Measurements from ENCODE around the gene TTC36. TPM values are rescaled to one million over a fixed set of nuclear protein-coding genes. Genes with fewer than 3 reads are reported as not detected.

TTC36 gene
- total RNA-seq, 1 experiment from 2014 or later, result not detected

DNA sequence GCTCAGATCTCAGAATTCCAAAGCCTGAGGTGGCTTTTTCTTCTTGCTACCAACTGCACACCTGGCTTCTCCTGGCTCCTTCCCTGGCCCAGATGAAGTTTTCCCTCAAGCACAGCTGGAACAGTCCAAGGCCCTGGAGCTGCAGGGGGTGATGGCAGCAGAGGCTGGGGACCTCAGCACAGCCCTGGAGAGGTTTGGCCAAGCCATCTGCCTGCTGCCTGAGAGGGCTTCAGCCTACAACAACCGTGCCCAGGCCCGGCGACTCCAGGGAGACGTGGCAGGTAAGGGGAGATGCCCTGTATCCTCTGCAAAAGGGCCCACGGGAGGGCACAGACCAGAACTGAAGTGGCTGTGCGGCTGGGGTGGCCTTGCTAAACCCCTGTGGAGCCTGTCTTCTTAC is 1.2 kb downstream of the TTC36 start:
- H3K9ac ChIP-seq (ENCODE audit: low read length), result no peak overlapping the region
- H3K9me2 ChIP-seq (replicated peaks; ENCODE audit: insufficient read depth, low read length), result no peaks in the 10 kb centered on the region
- H3K36me3 ChIP-seq (ENCODE audit: insufficient read depth, low read length), result no peaks in the 10 kb centered on the region; the same call in 1 of the 2 replicates
- H3K27me3 ChIP-seq (ENCODE audit: low read length), result no peaks in the 10 kb centered on the region
- no peaks in the 10 kb centered on the region for H4K20me1 ChIP-seq (ENCODE audit: insufficient read depth, low read depth, low read length)
- peaks cover 21% of the 10 kb centered on the region for H3K4me1 ChIP-seq (ENCODE audit: low read length)
- DNase-seq, result no peak
- H3K4me3 ChIP-seq (ENCODE audit: low read length), result no peak overlapping the region
- H3K4me2 ChIP-seq (ENCODE audit: low read depth, low read length, poor library complexity, severe bottlenecking), result no peak overlapping the region
- no peak overlapping the region for H3K27ac ChIP-seq (ENCODE audit: low read length)
- no peak overlapping the region for H2AFZ ChIP-seq (ENCODE audit: low read length)
- H3K79me2 ChIP-seq (ENCODE audit: low read length), result 0 out of 2 replicates have a peak, but pooled peaks cover 2% of the 10 kb centered on the region
- no peaks in the 10 kb centered on the region for H3K9me3 ChIP-seq (ENCODE audit: low read length)

DNA sequence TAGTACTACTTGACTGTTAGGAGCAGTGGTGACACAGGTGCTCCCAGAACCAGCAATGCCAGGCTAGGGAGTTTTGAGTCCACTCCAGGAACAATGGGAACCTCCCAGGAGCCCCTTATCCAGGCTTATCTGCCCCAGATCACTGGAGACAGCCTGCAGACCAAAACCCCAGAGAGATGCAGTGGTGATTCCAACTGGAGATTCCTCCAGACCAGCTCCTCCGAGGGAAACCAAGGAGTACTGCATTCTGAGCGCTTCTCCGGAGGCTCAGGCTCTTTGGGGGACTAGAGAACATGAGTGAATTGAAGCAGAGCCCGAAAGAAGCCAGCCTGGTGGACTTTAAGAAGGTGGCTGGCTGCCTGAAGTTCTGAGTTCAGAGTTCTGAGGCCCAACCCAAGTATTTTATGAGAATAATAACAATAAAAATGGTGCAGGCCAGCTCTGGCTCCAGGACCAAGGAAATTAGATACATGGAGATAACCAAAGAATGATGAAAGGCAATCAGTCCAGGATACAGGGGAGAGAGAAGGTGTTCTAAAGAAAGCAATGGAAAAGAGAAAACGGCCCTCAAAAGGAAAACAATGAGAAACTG is 2.4 kb downstream of the TTC36 start:
- peak overlapping the region; percentile 69 for H3K9ac ChIP-seq (ENCODE audit: low read length)

DNA sequence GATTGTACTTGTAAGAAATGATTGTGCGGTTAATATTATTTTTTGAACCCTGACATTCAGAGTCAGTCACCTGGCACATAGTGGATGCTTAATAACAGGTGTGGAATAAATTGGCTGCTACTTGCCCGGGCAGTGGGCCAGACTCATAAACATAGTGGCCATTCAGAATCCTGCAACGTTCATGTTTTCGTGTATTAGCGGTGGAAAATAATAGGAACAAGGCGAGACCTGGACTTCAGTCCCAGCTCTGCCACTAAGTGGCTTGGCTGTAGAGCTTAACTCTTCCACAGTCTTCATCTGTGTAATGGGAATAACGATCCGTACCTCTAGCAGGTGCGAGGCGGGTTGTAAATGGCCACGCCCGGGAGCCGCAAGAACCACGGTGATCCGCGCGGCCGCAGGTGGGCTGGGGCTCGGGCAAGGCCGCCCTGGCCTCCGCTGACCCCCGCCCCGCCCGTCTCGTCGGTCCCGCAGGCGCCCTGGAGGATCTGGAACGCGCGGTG is 3.0 kb downstream of the TTC36 start:
- Histone ChIP-seq H3K4me2 (ENCODE audit: low read depth, low read length, poor library complexity, severe bottlenecking) (peak overlapping the region; percentile 69), H3K4me1 (ENCODE audit: low read length) (peaks cover 21% of the 10 kb centered on the region), H3K79me2 (ENCODE audit: low read length) (0 out of 2 replicates have a peak, but pooled peaks cover 2% of the 10 kb centered on the region), H4K20me1 (ENCODE audit: insufficient read depth, low read depth, low read length) (no peaks in the 10 kb centered on the region), H3K27me3 (ENCODE audit: low read length) (no peaks in the 10 kb centered on the region), H2AFZ (ENCODE audit: low read length) (no peak overlapping the region), H3K9ac (ENCODE audit: low read length) (peak overlapping the region; percentile 69), H3K4me3 (ENCODE audit: low read length) (peak overlapping the region; percentile 73), H3K9me2 (replicated peaks; ENCODE audit: insufficient read depth, low read length) (no peaks in the 10 kb centered on the region), H3K9me3 (ENCODE audit: low read length) (no peaks in the 10 kb centered on the region), H3K36me3 (ENCODE audit: insufficient read depth, low read length) (no peaks in the 10 kb centered on the region), H3K27ac (ENCODE audit: low read length) (peak overlapping the region; percentile 8; the same call in 1 of the 2 replicates)
- no peak for DNase-seq

More for the DNA sequence above, 2.4 kb downstream of the TTC36 start:
- Histone ChIP-seq H4K20me1 (ENCODE audit: insufficient read depth, low read depth, low read length) (no peaks in the 10 kb centered on the region), H3K79me2 (ENCODE audit: low read length) (0 out of 2 replicates have a peak, but pooled peaks cover 2% of the 10 kb centered on the region), H3K4me1 (ENCODE audit: low read length) (peaks cover 21% of the 10 kb centered on the region), H3K27me3 (ENCODE audit: low read length) (no peaks in the 10 kb centered on the region), H3K36me3 (ENCODE audit: insufficient read depth, low read length) (no peaks in the 10 kb centered on the region; the same call in 1 of the 2 replicates), H2AFZ (ENCODE audit: low read length) (no peak overlapping the region), H3K9me2 (replicated peaks; ENCODE audit: insufficient read depth, low read length) (no peaks in the 10 kb centered on the region), H3K4me2 (ENCODE audit: low read depth, low read length, poor library complexity, severe bottlenecking) (peak overlapping the region; percentile 69), H3K4me3 (ENCODE audit: low read length) (peak overlapping the region; percentile 73; the same call in 1 of the 2 replicates), H3K9me3 (ENCODE audit: low read length) (no peaks in the 10 kb centered on the region), H3K27ac (ENCODE audit: low read length) (peak overlapping the region; percentile 8; the same call in 1 of the 2 replicates)
- no peak for DNase-seq

DNA sequence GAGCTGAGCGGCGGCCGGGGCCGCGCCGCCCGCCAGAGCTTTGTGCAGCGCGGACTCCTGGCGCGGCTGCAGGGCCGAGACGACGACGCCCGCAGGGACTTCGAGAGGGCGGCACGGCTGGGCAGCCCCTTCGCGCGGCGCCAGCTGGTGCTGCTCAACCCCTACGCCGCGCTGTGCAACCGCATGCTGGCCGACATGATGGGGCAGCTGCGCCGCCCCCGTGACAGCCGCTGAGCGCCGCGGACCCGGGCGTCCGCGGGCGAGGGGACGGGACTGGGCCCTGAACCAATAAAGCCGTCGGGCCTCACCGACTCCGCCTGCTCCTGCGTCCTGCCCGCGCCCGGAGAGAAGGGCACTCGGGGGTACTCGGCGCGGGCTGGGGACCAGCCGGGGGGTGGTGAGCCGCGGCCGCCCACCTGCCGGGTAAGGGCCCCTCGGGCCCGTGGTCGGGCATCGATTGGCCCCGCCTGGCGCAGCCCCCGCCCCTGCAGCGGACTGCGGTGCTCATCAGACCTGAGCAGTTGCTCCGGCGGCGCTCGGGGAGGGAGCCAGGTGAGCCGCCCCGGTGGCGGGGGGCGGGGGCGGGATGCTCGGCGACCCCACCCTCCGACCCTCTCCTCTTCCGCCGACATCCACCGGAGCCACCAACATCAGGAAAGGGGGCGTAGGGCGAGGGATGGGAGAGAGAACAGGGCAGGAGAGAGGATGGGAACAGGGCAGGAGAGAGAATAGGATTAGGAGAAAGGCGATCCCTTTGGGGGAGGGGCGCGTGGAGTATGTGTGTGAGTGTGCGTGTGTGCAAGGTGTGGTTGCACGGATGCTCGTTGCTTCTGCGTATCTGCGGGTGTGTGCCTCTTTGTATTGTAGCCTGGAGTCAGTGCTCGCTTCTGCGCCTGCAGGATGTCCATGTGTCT is 3.7 kb downstream of the TTC36 start, which contains the start of gene TMEM25:
Gene TMEM25 (plus strand): TSS at position 510 of the 914 bp plus-strand sequence. CDS start 610 bp downstream, outside the sequence.
- H3K9me2 ChIP-seq (replicated peaks; ENCODE audit: insufficient read depth, low read length), result no peaks in the 10 kb centered on the region
- peak within 1 kb of the TSS; percentile 73 for H3K4me3 ChIP-seq (ENCODE audit: low read length)
- no peaks in the 10 kb centered on the region for H3K27me3 ChIP-seq (ENCODE audit: low read length)
- DNase-seq, result peak; percentile 76
- H3K9ac ChIP-seq (ENCODE audit: low read length), result peak within 1 kb of the TSS; percentile 69
- H3K4me1 ChIP-seq (ENCODE audit: low read length), result peaks cover 21% of the 10 kb centered on the region
- H3K27ac ChIP-seq (ENCODE audit: low read length), result peak within 1 kb of the TSS; percentile 8; the same call in 1 of the 2 replicates
- no peaks in the 10 kb centered on the region for H3K36me3 ChIP-seq (ENCODE audit: insufficient read depth, low read length)
- H3K9me3 ChIP-seq (ENCODE audit: low read length), result no peaks in the 10 kb centered on the region
- peak within 1 kb of the TSS; percentile 36; the same call in 1 of the 2 replicates for H2AFZ ChIP-seq (ENCODE audit: low read length)
- peak within 1 kb of the TSS; percentile 69 for H3K4me2 ChIP-seq (ENCODE audit: low read depth, low read length, poor library complexity, severe bottlenecking)
- no peaks in the 10 kb centered on the region for H4K20me1 ChIP-seq (ENCODE audit: insufficient read depth, low read depth, low read length)
- H3K79me2 ChIP-seq (ENCODE audit: low read length), result 0 out of 2 replicates have a peak, but pooled peaks cover 2% of the 10 kb centered on the region

DNA sequence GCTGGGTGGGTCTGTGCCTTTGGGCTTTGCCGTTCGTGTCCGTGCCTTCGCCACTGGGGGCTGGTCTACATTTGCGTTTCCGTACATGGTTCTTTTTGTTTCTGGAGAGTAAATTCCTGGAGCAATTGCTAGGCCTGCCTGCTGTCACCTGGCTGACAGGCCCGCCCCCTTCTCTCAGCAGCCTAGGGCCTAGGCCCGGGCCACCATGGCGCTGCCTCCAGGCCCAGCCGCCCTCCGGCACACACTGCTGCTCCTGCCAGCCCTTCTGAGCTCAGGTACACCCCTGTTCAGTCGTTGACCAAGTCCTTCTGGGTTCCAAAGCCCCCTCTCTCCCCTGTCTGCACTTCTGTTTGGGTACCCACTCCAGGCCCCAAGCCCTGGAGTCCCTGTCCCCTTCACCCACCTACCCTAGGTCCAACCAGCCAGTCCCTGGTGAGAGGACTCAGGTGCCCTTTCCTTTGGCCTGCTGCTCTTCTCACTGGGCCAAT is 4.4 kb downstream of the TTC36 start:
- no peaks in the 10 kb centered on the region for H3K9me3 ChIP-seq (ENCODE audit: low read length)
- H3K4me3 ChIP-seq (ENCODE audit: low read length), result peak overlapping the region; percentile 73
- H3K4me2 ChIP-seq (ENCODE audit: low read depth, low read length, poor library complexity, severe bottlenecking), result peak overlapping the region; percentile 69
- 0 out of 2 replicates have a peak, but pooled peaks cover 2% of the 10 kb centered on the region for H3K79me2 ChIP-seq (ENCODE audit: low read length)
- H3K27ac ChIP-seq (ENCODE audit: low read length), result no peak overlapping the region
- H2AFZ ChIP-seq (ENCODE audit: low read length), result no peak overlapping the region
- no peaks in the 10 kb centered on the region for H3K36me3 ChIP-seq (ENCODE audit: insufficient read depth, low read length)
- H4K20me1 ChIP-seq (ENCODE audit: insufficient read depth, low read depth, low read length), result no peaks in the 10 kb centered on the region
- no peaks in the 10 kb centered on the region for H3K27me3 ChIP-seq (ENCODE audit: low read length)
- peaks cover 21% of the 10 kb centered on the region for H3K4me1 ChIP-seq (ENCODE audit: low read length)
- DNase-seq, result no peak
- H3K9me2 ChIP-seq (replicated peaks; ENCODE audit: insufficient read depth, low read length), result no peaks in the 10 kb centered on the region
- peak overlapping the region; percentile 69 for H3K9ac ChIP-seq (ENCODE audit: low read length)

DNA sequence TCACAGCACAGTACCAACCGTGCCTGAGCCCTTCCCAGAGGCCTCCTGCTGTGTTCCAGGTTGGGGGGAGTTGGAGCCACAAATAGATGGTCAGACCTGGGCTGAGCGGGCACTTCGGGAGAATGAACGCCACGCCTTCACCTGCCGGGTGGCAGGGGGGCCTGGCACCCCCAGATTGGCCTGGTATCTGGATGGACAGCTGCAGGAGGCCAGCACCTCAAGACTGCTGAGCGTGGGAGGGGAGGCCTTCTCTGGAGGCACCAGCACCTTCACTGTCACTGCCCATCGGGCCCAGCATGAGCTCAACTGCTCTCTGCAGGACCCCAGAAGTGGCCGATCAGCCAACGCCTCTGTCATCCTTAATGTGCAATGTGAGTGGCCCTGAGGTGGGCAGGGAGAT is 4.8 kb downstream of the TTC36 start:
- H3K27me3 ChIP-seq (ENCODE audit: low read length), result no peaks in the 10 kb centered on the region
- peaks cover 21% of the 10 kb centered on the region for H3K4me1 ChIP-seq (ENCODE audit: low read length)
- H3K9me2 ChIP-seq (replicated peaks; ENCODE audit: insufficient read depth, low read length), result no peaks in the 10 kb centered on the region
- H3K36me3 ChIP-seq (ENCODE audit: insufficient read depth, low read length), result no peaks in the 10 kb centered on the region
- H3K4me3 ChIP-seq (ENCODE audit: low read length), result no peak overlapping the region; the same call in 1 of the 2 replicates
- DNase-seq, result no peak
- no peak overlapping the region for H2AFZ ChIP-seq (ENCODE audit: low read length)
- H3K9me3 ChIP-seq (ENCODE audit: low read length), result no peaks in the 10 kb centered on the region
- H3K79me2 ChIP-seq (ENCODE audit: low read length), result 0 out of 2 replicates have a peak, but pooled peaks cover 2% of the 10 kb centered on the region
- peak overlapping the region; percentile 69 for H3K9ac ChIP-seq (ENCODE audit: low read length)
- no peaks in the 10 kb centered on the region for H4K20me1 ChIP-seq (ENCODE audit: insufficient read depth, low read depth, low read length)
- H3K27ac ChIP-seq (ENCODE audit: low read length), result no peak overlapping the region
- H3K4me2 ChIP-seq (ENCODE audit: low read depth, low read length, poor library complexity, severe bottlenecking), result no peak overlapping the region

DNA sequence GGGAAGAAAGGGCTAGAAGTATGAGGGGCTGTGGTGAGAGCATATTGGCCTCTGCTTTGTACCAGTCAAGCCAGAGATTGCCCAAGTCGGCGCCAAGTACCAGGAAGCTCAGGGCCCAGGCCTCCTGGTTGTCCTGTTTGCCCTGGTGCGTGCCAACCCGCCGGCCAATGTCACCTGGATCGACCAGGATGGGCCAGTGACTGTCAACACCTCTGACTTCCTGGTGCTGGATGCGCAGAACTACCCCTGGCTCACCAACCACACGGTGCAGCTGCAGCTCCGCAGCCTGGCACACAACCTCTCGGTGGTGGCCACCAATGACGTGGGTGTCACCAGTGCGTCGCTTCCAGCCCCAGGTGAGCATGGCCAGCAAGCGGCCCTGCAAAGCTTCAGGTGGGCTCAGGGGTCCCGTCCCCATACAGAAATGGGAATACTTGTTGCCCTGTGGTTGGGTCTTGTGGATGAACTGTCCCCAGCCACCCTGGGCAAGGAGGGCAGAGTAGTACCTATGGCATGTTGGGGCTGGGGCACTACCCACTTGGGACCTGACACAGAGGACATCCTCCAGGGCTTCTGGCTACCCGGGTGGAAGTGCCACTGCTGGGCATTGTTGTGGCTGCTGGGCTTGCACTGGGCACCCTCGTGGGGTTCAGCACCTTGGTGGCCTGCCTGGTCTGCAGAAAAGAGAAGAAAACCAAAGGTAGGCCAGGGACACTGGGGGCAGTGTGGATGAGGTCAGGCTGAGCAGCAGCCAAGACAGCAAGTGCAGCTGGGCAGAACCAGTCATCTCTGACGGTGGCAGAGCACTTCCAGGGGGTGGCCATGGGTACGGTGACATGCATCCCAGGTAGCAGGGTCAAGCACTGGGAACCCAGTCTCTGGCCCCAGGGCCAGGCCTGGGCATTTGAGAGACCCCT is 5.8 kb downstream of the TTC36 start:
- Histone ChIP-seq H3K27me3 (ENCODE audit: low read length) (no peaks in the 10 kb centered on the region), H3K4me3 (ENCODE audit: low read length) (no peak overlapping the region), H3K36me3 (ENCODE audit: insufficient read depth, low read length) (no peaks in the 10 kb centered on the region), H3K79me2 (ENCODE audit: low read length) (0 out of 2 replicates have a peak, but pooled peaks cover 2% of the 10 kb centered on the region), H2AFZ (ENCODE audit: low read length) (no peak overlapping the region), H3K9ac (ENCODE audit: low read length) (no peak overlapping the region), H3K9me2 (replicated peaks; ENCODE audit: insufficient read depth, low read length) (no peaks in the 10 kb centered on the region), H3K27ac (ENCODE audit: low read length) (no peak overlapping the region), H3K4me1 (ENCODE audit: low read length) (peaks cover 22% of the 10 kb centered on the region), H3K4me2 (ENCODE audit: low read depth, low read length, poor library complexity, severe bottlenecking) (no peak overlapping the region), H4K20me1 (ENCODE audit: insufficient read depth, low read depth, low read length) (no peaks in the 10 kb centered on the region), H3K9me3 (ENCODE audit: low read length) (no peaks in the 10 kb centered on the region)
- DNase-seq, result no peak
